B cell (primary cell): ENCODE measurements around the gene PLCB1. TPM values are rescaled to one million over a fixed set of nuclear protein-coding genes. Genes with fewer than 3 reads are reported as not detected.

Experiments
- ATAC-seq: fragments of 200-7000 bp; cut with Tn5 transposase; one replicate; pipeline ENCODE4 v1.10.0; 2021; ENCODE audit warnings: low read depth, mild to moderate bottlenecking, moderate number of reproducible peaks, moderate library complexity
- CTCF ChIA-PET: fragments of 350-600 bp; sonication (Branson Sonifier 250); formaldehyde crosslinking; loops from one replicate; lab custom pipeline; 2021; ENCODE audit warnings: antibody characterized with exemption, inconsistent platforms; lab: Charles Lee
- POLR2A ChIA-PET: fragments of 350-600 bp; sonication (Branson Sonifier 250); formaldehyde crosslinking; loops from one replicate; lab custom pipeline; 2021; ENCODE audit warnings: antibody characterized with exemption; lab: Charles Lee
- DNase-seq: peaks from one replicate; pipeline ENCODE4 v3.0.0; 2013
- H2AFZ ChIP-seq: 2 replicates; pipeline ENCODE4 v1.6.1; 2012; ENCODE audit warnings: mild to moderate bottlenecking, low read depth, low read length; ENCODE audit not compliant: insufficient read depth, poor library complexity, severe bottlenecking
- H3K27ac ChIP-seq, 2 donors: 1 replicate in 1 of 2; 2 replicates in 1 of 2; pipeline ENCODE4 v1.5.1; 2012 to 2013; ENCODE audit warnings: low read length in 2 of 2, mild to moderate bottlenecking in 2 of 2, moderate library complexity in 1 of 2
- H3K27me3 ChIP-seq, 4 experiments: fragments of 200-600 bp in 1 of 4; sonication (generic) in 1 of 4; replicated peaks in 1 of 4; 1 replicate in 2 of 4; 2 replicates in 2 of 4; pipeline versions ENCODE4 v1.6.1 to v1.7.0; 2013 to 2016; ENCODE audit warnings: low read length in 3 of 4, mild to moderate bottlenecking in 2 of 4, mixed read lengths in 1 of 4, moderate library complexity in 1 of 4; ENCODE audit not compliant: insufficient read depth in 4 of 4, control insufficient read depth in 3 of 4; ENCODE audit errors: control extremely low read depth in 1 of 4
- H3K36me3 ChIP-seq, 2 experiments: replicated peaks in 1 of 2; 1 replicate in 1 of 2; 2 replicates in 1 of 2; pipeline versions ENCODE4 v1.6.1 to v1.7.1; 2013; ENCODE audit warnings: low read length in 1 of 2; ENCODE audit not compliant: insufficient read depth in 2 of 2, control insufficient read depth in 1 of 2; ENCODE audit errors: control extremely low read depth in 1 of 2, extremely low read depth in 1 of 2
- H3K4me1 ChIP-seq, 2 donors: fragments of 200-600 bp in 1 of 2; sonication (generic) in 1 of 2; 1 replicate in 1 of 2; 2 replicates in 1 of 2; pipeline versions ENCODE4 v1.5.1 to v1.6.1; 2013 to 2017; ENCODE audit warnings: low read length in 2 of 2; ENCODE audit not compliant: control insufficient read depth in 2 of 2, insufficient read depth in 2 of 2
- H3K4me2 ChIP-seq: replicated peaks from 2 replicates; pipeline ENCODE3; 2012; ENCODE audit warnings: mild to moderate bottlenecking, low read depth, low read length; ENCODE audit not compliant: poor library complexity, severe bottlenecking
- H3K4me3 ChIP-seq, 5 experiments: fragments of 200-600 bp in 1 of 5; sonication (generic) in 1 of 5; 1 replicate in 3 of 5; 2 replicates in 2 of 5; pipeline versions ENCODE4 v1.5.1 to v1.7.0; 2011 to 2016; ENCODE audit warnings: low read length in 4 of 5, mild to moderate bottlenecking in 4 of 5, low read depth in 2 of 5, control low read depth in 1 of 5, moderate library complexity in 1 of 5; ENCODE audit not compliant: insufficient read depth in 1 of 5; ENCODE audit errors: control extremely low read depth in 1 of 5, extremely low read depth in 1 of 5
- H3K79me2 ChIP-seq: fragments of 200-600 bp; sonication (generic); one replicate; pipeline ENCODE4 v1.6.0; 2016; ENCODE audit warnings: low read length; ENCODE audit not compliant: control insufficient read depth, insufficient read depth
- H3K9ac ChIP-seq: fragments of 200-600 bp; sonication (generic); 2 replicates; pipeline ENCODE4 v1.6.1; 2017; ENCODE audit warnings: mild to moderate bottlenecking, low read length, moderate library complexity
- H3K9me3 ChIP-seq, 3 donors: one replicate each; pipeline versions ENCODE4 v1.6.1 to v1.7.1; 2013; ENCODE audit warnings: low read length in 2 of 3; ENCODE audit not compliant: control insufficient read depth in 2 of 3, insufficient read depth in 1 of 3; ENCODE audit errors: control extremely low read depth in 1 of 3
- H4K20me1 ChIP-seq: 2 replicates; pipeline ENCODE4 v1.6.0; 2012; ENCODE audit warnings: mild to moderate bottlenecking, low read length; ENCODE audit not compliant: insufficient read depth, control insufficient read depth, poor library complexity, severe bottlenecking
- H3K27ac Mint-ChIP-seq: one replicate; pipeline ENCODE4 v1.8.0; 2021; ENCODE audit warnings: mixed read lengths
- H3K27me3 Mint-ChIP-seq: one replicate; pipeline ENCODE4 v1.8.0; 2021; ENCODE audit warnings: mixed read lengths
- H3K4me1 Mint-ChIP-seq: one replicate; pipeline ENCODE4 v1.8.0; 2021; ENCODE audit warnings: mixed read lengths
- H3K4me3 Mint-ChIP-seq: one replicate; pipeline ENCODE4 v1.8.0; 2021; ENCODE audit warnings: mixed read lengths
- H3K9me3 Mint-ChIP-seq: one replicate; pipeline ENCODE4 v1.8.0; 2022; ENCODE audit warnings: mixed read lengths; ENCODE audit not compliant: insufficient read depth
- CTCF ChIP-seq: fragments of 200-600 bp; IDR thresholded peaks from one replicate; pipeline ENCODE4 v1.8.0; 2022; ENCODE audit warnings: antibody characterized with exemption, mild to moderate bottlenecking
- EZH2 ChIP-seq: IDR thresholded peaks from 2 replicates; pipeline ENCODE4 v1.6.1; 2012; ENCODE audit warnings: borderline replicate concordance, low read depth, mild to moderate bottlenecking, moderate library complexity, low read length; ENCODE audit not compliant: insufficient read depth, poor library complexity, severe bottlenecking
- WGBS: methylation state at CpG from one replicate; pipeline ENCODE4 v1.1.5; 2013; ENCODE audit warnings: missing lambda C conversion rate; ENCODE audit not compliant: insufficient coverage; 5-methylcytosine and 5-hydroxymethylcytosine counted together
- intact Hi-C: fragments of 100-400 bp; cut with micrococcal nuclease; formaldehyde crosslinking; loops from one replicate; pipeline ENCODE4 v1.10.0; 2022
- polyA plus RNA-seq: library from polyadenylated mRNA; depleted of rRNA; stranded (reverse); fragments of >200 nt; gene quantifications from 2 replicates; pipeline ENCODE4 v1.2.3, GENCODE V29; 2012
- total RNA-seq, 2 donors: library from RNA; stranded (reverse); fragments of 120-200 nt in 1 of 2; gene quantifications; 1 replicate in 1 of 2; 2 replicates in 1 of 2; pipeline versions ENCODE4 v1.2.3 to v1.2.4, GENCODE V29; 2013 to 2022

The PLCB1 gene
- total and polyA plus RNA-seq, 2 donors (not counting 1 experiment from before 2014, with no cell fraction given) = 0.18 to 0.47 TPM

- Mint-ChIP-seq H3K4me1 (no peaks in the 10 kb centered on the region), H3K27me3 (no peaks in the 10 kb centered on the region), H3K9me3 (no peaks in the 10 kb centered on the region), H3K4me3 (no peak overlapping the region), H3K27ac (no peak overlapping the region)
- Histone ChIP-seq H3K9ac (no peak overlapping the region), H2AFZ (no peak overlapping the region), H4K20me1 (no peaks in the 10 kb centered on the region), H3K27ac (no peak overlapping the region), H3K79me2 (no peaks in the 10 kb centered on the region), H3K4me3 (no peak overlapping the region), H3K9me3 (no peaks in the 10 kb centered on the region), H3K36me3 (no peaks in the 10 kb centered on the region), H3K27me3 (no peaks in the 10 kb centered on the region), H3K4me1 (no peaks in the 10 kb centered on the region), H3K4me2 (no peak overlapping the region)
- ChIA-PET CTCF (no interaction called here), POLR2A (no interaction called here)
- no peak for DNase-seq
- ATAC-seq = no peak
- intact Hi-C loops = no loop called here
- no peak for TF ChIP-seq CTCF
- no peak for TF ChIP-seq EZH2
Observed at GRCh38 chr20:8115436-8115835, 16.6 kb upstream of the PLCB1 start.

GRCh38 chr20:8116067-8116811, 15.8 kb upstream of the PLCB1 start:
- no peak overlapping the region for H3K4me2 ChIP-seq
- no peaks in the 10 kb centered on the region for H3K79me2 ChIP-seq
- ATAC-seq = no peak
- Mint-ChIP-seq H3K9me3 (no peaks in the 10 kb centered on the region), H3K4me3 (no peak overlapping the region), H3K27ac (no peak overlapping the region), H3K4me1 (no peaks in the 10 kb centered on the region), H3K27me3 (no peaks in the 10 kb centered on the region)
- 73% methylated on average over 4 of the region's 5 CpGs for WGBS
- no peaks in the 10 kb centered on the region for H4K20me1 ChIP-seq
- no peaks in the 10 kb centered on the region for H3K9me3 ChIP-seq
- no peak overlapping the region for H3K4me3 ChIP-seq
- CTCF ChIA-PET = no interaction called here
- H3K27me3 ChIP-seq = no peaks in the 10 kb centered on the region
- H3K4me1 ChIP-seq = no peaks in the 10 kb centered on the region
- H2AFZ ChIP-seq = no peak overlapping the region
- H3K36me3 ChIP-seq = no peaks in the 10 kb centered on the region
- no peak overlapping the region for H3K9ac ChIP-seq
- no peak overlapping the region for H3K27ac ChIP-seq
- no peak for DNase-seq
- TF ChIP-seq EZH2 (no peak), CTCF (no peak)
- intact Hi-C loops = no loop called here
- POLR2A ChIA-PET = no interaction called here
